ENCODE data around the gene ATP2B1. TPM values are rescaled to one million over a fixed set of nuclear protein-coding genes. Genes with fewer than 3 reads are reported as not detected.
"Not testable (repeated sequence)": the region's sequence is repeated elsewhere in the genome, so short reads cannot be mapped to it uniquely, and the experiment has no call there.

ATP2B1 gene
- polyA plus RNA-seq (ENCODE audit: insufficient read length in 12 of 12), result 100 to 1,000 TPM in 6 of 12 donors, 10 to 100 TPM in 6; 58.9 to 120 (median 100) TPM
- long read RNA-seq, donor 1, full-length matches to known transcripts, result 15 of 123 reads
- long read RNA-seq, donor 1, partial matches to known transcripts, result 108 of 123 reads
- long read RNA-seq, donor 1, other reads (novel, unspliced or antisense), result 0 of 123 reads
- long read RNA-seq, donor 2, full-length matches to known transcripts, result 5 of 109 reads
- long read RNA-seq, donor 2, partial matches to known transcripts, result 98 of 109 reads
- long read RNA-seq, donor 2, other reads (novel, unspliced or antisense), result 6 of 109 reads
- long read RNA-seq, donor 3, partial matches to known transcripts, result 13 of 16 reads
- long read RNA-seq, donor 3, other reads (novel, unspliced or antisense), result 0 of 16 reads
- long read RNA-seq, donor 4, partial matches to known transcripts, result 5 of 5 reads
- long read RNA-seq, donor 4, other reads (novel, unspliced or antisense), result 0 of 5 reads
- long read RNA-seq, donor 5, result 0 reads
- long read RNA-seq, donor 6, partial matches to known transcripts, result 0 of 1 reads
- long read RNA-seq, donor 6, other reads (novel, unspliced or antisense), result 0 of 1 reads
- long read RNA-seq, donor 7, partial matches to known transcripts, result 33 of 35 reads
- long read RNA-seq, donor 7, other reads (novel, unspliced or antisense), result 0 of 35 reads
- long read RNA-seq, donor 8, transcript ATP2B1-205 (2 exons, 874 nt), result major isoform, 6 of 171 reads
- long read RNA-seq, donor 8, partial matches to known transcripts, result 164 of 171 reads
- long read RNA-seq, donor 8, other reads (novel, unspliced or antisense), result 0 of 171 reads
- long read RNA-seq, donor 9, partial matches to known transcripts, result 6 of 7 reads
- long read RNA-seq, donor 9, other reads (novel, unspliced or antisense), result 0 of 7 reads
- long read RNA-seq, donor 10, full-length matches to known transcripts, result 13 of 69 reads
- long read RNA-seq, donor 10, partial matches to known transcripts, result 56 of 69 reads
- long read RNA-seq, donor 10, other reads (novel, unspliced or antisense), result 0 of 69 reads
- long read RNA-seq, donor 11, partial matches to known transcripts, result 91 of 96 reads
- long read RNA-seq, donor 11, other reads (novel, unspliced or antisense), result 0 of 96 reads

- DNase-seq, result peak; percentile 84
Measured at GRCh38 chr12:89708565-89709156, at the start of gene ATP2B1. ATP2B1 (minus strand) TSS chr12:89708838; CDS start chr12:89655886, 52,952 bp downstream.

GRCh38 chr12:89757987-89758386 is 49.3 kb upstream of the ATP2B1 start:
- DNase-seq, result not testable (repeated sequence)

GRCh38 chr12:89756585-89757398 is 48.2 kb upstream of the ATP2B1 start:
- peak; percentile 26 for DNase-seq

- no peak for DNase-seq
Measured at GRCh38 chr12:89756194-89756584, 47.6 kb upstream of the ATP2B1 start.

GRCh38 chr12:89753997-89754396 is 45.4 kb upstream of the ATP2B1 start:
- DNase-seq, result no peak

- no peak for DNase-seq
Measured at GRCh38 chr12:89752341-89752740, 43.7 kb upstream of the ATP2B1 start.

- no peak for DNase-seq
Measured at GRCh38 chr12:89750389-89751351, 42.0 kb upstream of the ATP2B1 start.

- DNase-seq, result no peak
Measured at GRCh38 chr12:89748791-89749190, 40.2 kb upstream of the ATP2B1 start.

- DNase-seq, result no peak
Measured at GRCh38 chr12:89745286-89745685, 36.6 kb upstream of the ATP2B1 start.

GRCh38 chr12:89742337-89743022 is 33.8 kb upstream of the ATP2B1 start:
- no peak for DNase-seq

- DNase-seq, result no peak
Measured at GRCh38 chr12:89740943-89741342, 32.3 kb upstream of the ATP2B1 start.

- no peak for DNase-seq
Measured at GRCh38 chr12:89736995-89737394, 28.4 kb upstream of the ATP2B1 start.

GRCh38 chr12:89733579-89734201 is 25.1 kb upstream of the ATP2B1 start:
- no peak for DNase-seq

GRCh38 chr12:89732522-89732921 is 23.9 kb upstream of the ATP2B1 start:
- no peak for DNase-seq

GRCh38 chr12:89731614-89732013 is 23.0 kb upstream of the ATP2B1 start:
- DNase-seq, result no peak

- no peak for DNase-seq
Measured at GRCh38 chr12:89731089-89731488, 22.5 kb upstream of the ATP2B1 start.

- DNase-seq, result no peak
Measured at GRCh38 chr12:89729946-89730459, 21.4 kb upstream of the ATP2B1 start.

- DNase-seq, result no peak
Measured at GRCh38 chr12:89723276-89723675, 14.6 kb upstream of the ATP2B1 start.

All from muscle of arm (tissue), 14 donors.